Liver (tissue), 9 donors: ENCODE data around the gene RPS2. TPM values are rescaled to one million over a fixed set of nuclear protein-coding genes. Genes with fewer than 3 reads are reported as not detected.

Experiments
- DNase-seq: peaks from one replicate; pipeline ENCODE4 v3.0.0-alpha.2; 2017; ENCODE audit warnings: low spot score
- H3K27ac ChIP-seq, 2 donors: one replicate each; pipeline ENCODE4 v1.7.0; 2013; ENCODE audit warnings: inconsistent platforms in 2 of 2, low read length in 2 of 2, control low read depth in 1 of 2, low read depth in 1 of 2, mild to moderate bottlenecking in 1 of 2
- H3K27me3 ChIP-seq, 4 donors: one replicate each; pipeline versions ENCODE4 v1.6.1 to v1.7.0; 2013; ENCODE audit warnings: low read length in 3 of 4, inconsistent platforms in 1 of 4, mild to moderate bottlenecking in 1 of 4, moderate library complexity in 1 of 4; ENCODE audit not compliant: control insufficient read depth in 4 of 4, insufficient read depth in 4 of 4
- H3K36me3 ChIP-seq, 4 donors: one replicate each; pipeline versions ENCODE4 v1.6.1 to v1.7.0; 2013; ENCODE audit warnings: low read length in 3 of 4, mild to moderate bottlenecking in 3 of 4, low read depth in 1 of 4, moderate library complexity in 1 of 4; ENCODE audit not compliant: control insufficient read depth in 4 of 4, insufficient read depth in 3 of 4
- H3K4me1 ChIP-seq, 4 donors: one replicate each; pipeline versions ENCODE4 v1.6.1 to v1.7.0; 2013; ENCODE audit warnings: low read length in 3 of 4, mild to moderate bottlenecking in 3 of 4, moderate library complexity in 1 of 4; ENCODE audit not compliant: control insufficient read depth in 4 of 4, insufficient read depth in 4 of 4
- H3K4me3 ChIP-seq, 3 donors: one replicate each; pipeline versions ENCODE4 v1.6.1 to v1.7.0; 2013; ENCODE audit warnings: low read length in 3 of 3, control low read depth in 1 of 3, low read depth in 1 of 3, mild to moderate bottlenecking in 1 of 3
- H3K9ac ChIP-seq, 2 donors: one replicate each; pipeline ENCODE4 v1.7.0; 2013; ENCODE audit warnings: low read length in 2 of 2, mild to moderate bottlenecking in 2 of 2, moderate library complexity in 2 of 2, control low read depth in 1 of 2, low read depth in 1 of 2
- H3K9me3 ChIP-seq, 4 donors: one replicate each; pipeline versions ENCODE4 v1.6.1 to v1.7.0; 2013; ENCODE audit warnings: low read length in 3 of 4; ENCODE audit not compliant: control insufficient read depth in 4 of 4
- EGR1 ChIP-seq, 2 donors: IDR thresholded peaks; 2 replicates each; pipeline ENCODE4 v1.6.1; 2016 to 2018; ENCODE audit warnings: antibody characterized with exemption in 2 of 2, low read depth in 2 of 2
- FOXA2 ChIP-seq: IDR thresholded peaks from 2 replicates; pipeline ENCODE4 v1.6.1; 2016; ENCODE audit warnings: antibody characterized with exemption
- HNF4A ChIP-seq, 2 donors: conservative IDR thresholded peaks; 2 replicates each; pipeline ENCODE4 v1.6.1; 2016; ENCODE audit warnings: antibody characterized with exemption in 2 of 2, mild to moderate bottlenecking in 2 of 2
- HNF4G ChIP-seq: IDR thresholded peaks from 2 replicates; pipeline ENCODE4 v1.6.1; 2016; ENCODE audit warnings: antibody characterized with exemption
- NR2F2 ChIP-seq: IDR thresholded peaks from 2 replicates; pipeline ENCODE4 v1.6.1; 2016; ENCODE audit warnings: antibody characterized with exemption
- SP1 ChIP-seq: IDR thresholded peaks from 2 replicates; pipeline ENCODE4 v1.6.1; 2018; ENCODE audit warnings: antibody characterized with exemption, mild to moderate bottlenecking
- TAF1 ChIP-seq: conservative IDR thresholded peaks from 2 replicates; pipeline ENCODE4 v1.6.1; 2016; ENCODE audit warnings: antibody characterized with exemption, mild to moderate bottlenecking
- YY1 ChIP-seq: IDR thresholded peaks from 2 replicates; pipeline ENCODE4 v1.6.1; 2016; ENCODE audit warnings: antibody characterized with exemption, mild to moderate bottlenecking
- WGBS: extraction: QIAGEN DNeasy Blood & Tissue Kit; methylation state at CpG from one replicate; pipeline ENCODE4 v1.1.7; 2013; 5-methylcytosine and 5-hydroxymethylcytosine counted together
- polyA plus RNA-seq, 2 donors: library from polyadenylated mRNA; stranded (reverse) in 1 of 2; unstranded in 1 of 2; fragments of 200-250 nt in 1 of 2; fragments of >200 nt in 1 of 2; fragmentation: Nextera tagmentation in 1 of 2; extraction: Ambion mirVana in 1 of 2; gene quantifications; one replicate each; pipeline versions ENCODE4 v1.2.1 to v1.2.3, GENCODE V29; 2013 to 2015
- total RNA-seq, 2 donors: library from RNA; depleted of rRNA; stranded (reverse); fragments of >200 nt; gene quantifications; one replicate each; pipeline ENCODE4 v1.2.3, GENCODE V29; 2014
- TF ChIP-seq, protein P1 (sequence below): IDR thresholded peaks from 2 replicates; pipeline ENCODE4 v1.6.1; 2016; ENCODE audit warnings: antibody characterized with exemption, mild to moderate bottlenecking
- TF ChIP-seq, protein P2 (sequence below): IDR thresholded peaks from 2 replicates; pipeline ENCODE4 v1.6.1; 2016; ENCODE audit warnings: antibody characterized with exemption
- TF ChIP-seq, protein P3 (sequence below): fragments of 150-350 bp; IDR thresholded peaks from 2 replicates; pipeline ENCODE4 v1.5.1; 2017; ENCODE audit warnings: improper control_type of control experiment, low read depth, low read length; ENCODE audit not compliant: missing input control
- TF ChIP-seq, protein P4 (sequence below): IDR thresholded peaks from 2 replicates; pipeline ENCODE4 v1.6.1; 2016; ENCODE audit warnings: antibody characterized with exemption
- TF ChIP-seq, protein P5 (sequence below): IDR thresholded peaks from 2 replicates; pipeline ENCODE4 v1.6.1; 2016; ENCODE audit warnings: antibody characterized with exemption
- donor health status: healthy.
- donor health status: healthy.
- donor health status: healthy.
- donor health status: healthy.
- donor health status: healthy.

RPS2 gene
- total and polyA plus RNA-seq, 4 donors = 524 to 1,440 (median 940) TPM

DNA sequence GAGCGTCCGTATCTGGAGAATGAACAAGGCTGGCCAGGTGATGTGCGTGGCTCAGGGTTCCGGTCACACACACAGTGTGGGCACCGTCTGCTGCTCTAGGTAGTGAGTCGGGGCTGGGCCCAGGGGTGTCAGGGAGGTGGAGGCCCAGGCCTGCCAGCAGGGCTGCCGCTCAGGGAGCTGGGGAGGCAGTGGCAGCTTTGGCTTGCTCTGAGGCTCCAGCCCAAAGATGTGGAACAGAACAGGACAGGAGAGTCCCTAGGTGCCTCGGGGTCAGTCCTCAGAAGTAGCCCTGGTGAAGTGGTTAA, 11.5 kb upstream of the RPS2 start (continued):
- no peak for TF ChIP-seq TAF1

DNA sequence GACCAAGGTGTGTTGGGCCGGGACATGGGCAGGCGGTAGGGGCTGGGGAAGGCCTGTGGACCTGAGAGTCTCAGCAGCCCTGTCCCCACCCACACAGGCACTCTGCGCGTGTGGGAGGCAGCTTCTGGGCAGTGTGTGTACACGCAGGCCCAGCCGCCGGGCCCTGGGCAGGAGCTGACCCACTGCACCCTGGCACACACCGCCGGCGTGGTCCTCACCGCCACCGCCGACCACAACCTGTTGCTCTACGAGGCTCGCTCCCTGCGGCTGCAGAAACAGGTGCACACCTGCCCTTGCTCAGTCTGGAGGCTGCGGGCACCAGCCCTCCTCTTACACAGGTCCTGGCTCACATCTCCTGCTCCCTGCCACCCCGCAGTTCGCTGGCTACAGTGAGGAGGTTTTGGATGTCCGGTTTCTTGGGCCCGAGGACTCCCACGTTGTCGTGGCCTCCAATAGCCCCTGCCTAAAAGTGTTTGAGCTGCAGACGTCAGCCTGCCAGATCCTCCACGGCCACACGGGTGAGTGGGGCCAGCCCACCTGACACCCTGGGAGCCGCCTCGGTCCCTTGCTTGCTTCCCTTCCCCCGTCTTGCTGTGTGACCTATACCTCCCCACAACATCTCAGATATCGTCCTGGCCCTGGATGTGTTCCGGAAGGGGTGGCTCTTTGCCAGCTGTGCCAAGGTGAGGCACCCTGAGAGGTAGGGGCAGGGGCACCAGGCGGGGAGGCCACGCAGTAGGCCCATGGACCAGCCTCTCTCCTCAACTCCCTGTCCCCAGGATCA, 11.0 kb upstream of the RPS2 start:
- H3K4me1 ChIP-seq = peaks cover 7 to 31% (median 18%) of the 10 kb centered on the region in 4 donors
- no peak for TF ChIP-seq NR2F2
- TF ChIP-seq, protein P1, sequence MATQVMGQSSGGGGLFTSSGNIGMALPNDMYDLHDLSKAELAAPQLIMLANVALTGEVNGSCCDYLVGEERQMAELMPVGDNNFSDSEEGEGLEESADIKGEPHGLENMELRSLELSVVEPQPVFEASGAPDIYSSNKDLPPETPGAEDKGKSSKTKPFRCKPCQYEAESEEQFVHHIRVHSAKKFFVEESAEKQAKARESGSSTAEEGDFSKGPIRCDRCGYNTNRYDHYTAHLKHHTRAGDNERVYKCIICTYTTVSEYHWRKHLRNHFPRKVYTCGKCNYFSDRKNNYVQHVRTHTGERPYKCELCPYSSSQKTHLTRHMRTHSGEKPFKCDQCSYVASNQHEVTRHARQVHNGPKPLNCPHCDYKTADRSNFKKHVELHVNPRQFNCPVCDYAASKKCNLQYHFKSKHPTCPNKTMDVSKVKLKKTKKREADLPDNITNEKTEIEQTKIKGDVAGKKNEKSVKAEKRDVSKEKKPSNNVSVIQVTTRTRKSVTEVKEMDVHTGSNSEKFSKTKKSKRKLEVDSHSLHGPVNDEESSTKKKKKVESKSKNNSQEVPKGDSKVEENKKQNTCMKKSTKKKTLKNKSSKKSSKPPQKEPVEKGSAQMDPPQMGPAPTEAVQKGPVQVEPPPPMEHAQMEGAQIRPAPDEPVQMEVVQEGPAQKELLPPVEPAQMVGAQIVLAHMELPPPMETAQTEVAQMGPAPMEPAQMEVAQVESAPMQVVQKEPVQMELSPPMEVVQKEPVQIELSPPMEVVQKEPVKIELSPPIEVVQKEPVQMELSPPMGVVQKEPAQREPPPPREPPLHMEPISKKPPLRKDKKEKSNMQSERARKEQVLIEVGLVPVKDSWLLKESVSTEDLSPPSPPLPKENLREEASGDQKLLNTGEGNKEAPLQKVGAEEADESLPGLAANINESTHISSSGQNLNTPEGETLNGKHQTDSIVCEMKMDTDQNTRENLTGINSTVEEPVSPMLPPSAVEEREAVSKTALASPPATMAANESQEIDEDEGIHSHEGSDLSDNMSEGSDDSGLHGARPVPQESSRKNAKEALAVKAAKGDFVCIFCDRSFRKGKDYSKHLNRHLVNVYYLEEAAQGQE = no peak
- TF ChIP-seq, protein P2, sequence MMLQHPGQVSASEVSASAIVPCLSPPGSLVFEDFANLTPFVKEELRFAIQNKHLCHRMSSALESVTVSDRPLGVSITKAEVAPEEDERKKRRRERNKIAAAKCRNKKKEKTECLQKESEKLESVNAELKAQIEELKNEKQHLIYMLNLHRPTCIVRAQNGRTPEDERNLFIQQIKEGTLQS = no peak
- TF ChIP-seq FOXA2 = no peak
- TF ChIP-seq, protein P3, sequence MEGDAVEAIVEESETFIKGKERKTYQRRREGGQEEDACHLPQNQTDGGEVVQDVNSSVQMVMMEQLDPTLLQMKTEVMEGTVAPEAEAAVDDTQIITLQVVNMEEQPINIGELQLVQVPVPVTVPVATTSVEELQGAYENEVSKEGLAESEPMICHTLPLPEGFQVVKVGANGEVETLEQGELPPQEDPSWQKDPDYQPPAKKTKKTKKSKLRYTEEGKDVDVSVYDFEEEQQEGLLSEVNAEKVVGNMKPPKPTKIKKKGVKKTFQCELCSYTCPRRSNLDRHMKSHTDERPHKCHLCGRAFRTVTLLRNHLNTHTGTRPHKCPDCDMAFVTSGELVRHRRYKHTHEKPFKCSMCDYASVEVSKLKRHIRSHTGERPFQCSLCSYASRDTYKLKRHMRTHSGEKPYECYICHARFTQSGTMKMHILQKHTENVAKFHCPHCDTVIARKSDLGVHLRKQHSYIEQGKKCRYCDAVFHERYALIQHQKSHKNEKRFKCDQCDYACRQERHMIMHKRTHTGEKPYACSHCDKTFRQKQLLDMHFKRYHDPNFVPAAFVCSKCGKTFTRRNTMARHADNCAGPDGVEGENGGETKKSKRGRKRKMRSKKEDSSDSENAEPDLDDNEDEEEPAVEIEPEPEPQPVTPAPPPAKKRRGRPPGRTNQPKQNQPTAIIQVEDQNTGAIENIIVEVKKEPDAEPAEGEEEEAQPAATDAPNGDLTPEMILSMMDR = no peak
- TF ChIP-seq EGR1 (IDR thresholded peaks at IDR 0.05; ENCODE audit: low read depth in 2 of 2) = no peak
- TF ChIP-seq, protein P4, sequence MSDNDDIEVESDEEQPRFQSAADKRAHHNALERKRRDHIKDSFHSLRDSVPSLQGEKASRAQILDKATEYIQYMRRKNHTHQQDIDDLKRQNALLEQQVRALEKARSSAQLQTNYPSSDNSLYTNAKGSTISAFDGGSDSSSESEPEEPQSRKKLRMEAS = no peak
- no peak for TF ChIP-seq YY1
- TF ChIP-seq, protein P5, sequence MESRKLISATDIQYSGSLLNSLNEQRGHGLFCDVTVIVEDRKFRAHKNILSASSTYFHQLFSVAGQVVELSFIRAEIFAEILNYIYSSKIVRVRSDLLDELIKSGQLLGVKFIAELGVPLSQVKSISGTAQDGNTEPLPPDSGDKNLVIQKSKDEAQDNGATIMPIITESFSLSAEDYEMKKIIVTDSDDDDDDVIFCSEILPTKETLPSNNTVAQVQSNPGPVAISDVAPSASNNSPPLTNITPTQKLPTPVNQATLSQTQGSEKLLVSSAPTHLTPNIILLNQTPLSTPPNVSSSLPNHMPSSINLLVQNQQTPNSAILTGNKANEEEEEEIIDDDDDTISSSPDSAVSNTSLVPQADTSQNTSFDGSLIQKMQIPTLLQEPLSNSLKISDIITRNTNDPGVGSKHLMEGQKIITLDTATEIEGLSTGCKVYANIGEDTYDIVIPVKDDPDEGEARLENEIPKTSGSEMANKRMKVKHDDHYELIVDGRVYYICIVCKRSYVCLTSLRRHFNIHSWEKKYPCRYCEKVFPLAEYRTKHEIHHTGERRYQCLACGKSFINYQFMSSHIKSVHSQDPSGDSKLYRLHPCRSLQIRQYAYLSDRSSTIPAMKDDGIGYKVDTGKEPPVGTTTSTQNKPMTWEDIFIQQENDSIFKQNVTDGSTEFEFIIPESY = no peak
- no peak for TF ChIP-seq HNF4A (conservative IDR thresholded peaks at IDR 0.05)
- no peak for TF ChIP-seq TAF1
- no peak for TF ChIP-seq HNF4G
- no peak for TF ChIP-seq SP1
- H3K27me3 ChIP-seq = no peaks in the 10 kb centered on the region
- 96% methylated on average over 33 of the region's 33 CpGs for WGBS
- H3K4me3 ChIP-seq = no peak overlapping the region
- no peak overlapping the region for H3K27ac ChIP-seq
- H3K9me3 ChIP-seq = no peaks in the 10 kb centered on the region
- H3K9ac ChIP-seq = no peak overlapping the region
- no peak for DNase-seq
- peaks cover 14 to 41% (median 16%) of the 10 kb centered on the region in 4 donors for H3K36me3 ChIP-seq
